Activated CD8-positive, alpha-beta memory T cell treated with anti-CD3 and anti-CD28 coated beads for 4 hours (primary cell): Measurements from ENCODE around the gene KCNIP1.

Experiments used
- DNase-seq, 2 donors: peaks; one replicate each; pipeline ENCODE4 v3.0.0-alpha.2; 2020; ENCODE audit warnings: low read depth in 2 of 2

Gene KCNIP1

GRCh38 chr5:170563824-170564567 is 60.2 kb downstream of the KCNIP1 start:
- no peak for DNase-seq

GRCh38 chr5:170565072-170565471 is 61.3 kb downstream of the KCNIP1 start:
- no peak for DNase-seq

- no peak for DNase-seq
These were observed 65.3 kb downstream of the KCNIP1 start for GRCh38 chr5:170569101-170569500.

GRCh38 chr5:170570476-170570875 is 66.7 kb downstream of the KCNIP1 start:
- no peak for DNase-seq

GRCh38 chr5:170571281-170571731 is 67.5 kb downstream of the KCNIP1 start:
- no peak for DNase-seq

GRCh38 chr5:170571875-170572852 is 68.3 kb downstream of the KCNIP1 start:
- DNase-seq, result no peak

- DNase-seq, result no peak
These were observed 69.3 kb downstream of the KCNIP1 start for GRCh38 chr5:170573114-170573513.

GRCh38 chr5:170573660-170574059 is 69.8 kb downstream of the KCNIP1 start:
- no peak for DNase-seq

- no peak for DNase-seq
These were observed 73.0 kb downstream of the KCNIP1 start for GRCh38 chr5:170576602-170577535.

GRCh38 chr5:170579601-170580000 is 75.8 kb downstream of the KCNIP1 start:
- DNase-seq, result no peak

GRCh38 chr5:170581211-170581610 is 77.4 kb downstream of the KCNIP1 start:
- no peak for DNase-seq

- DNase-seq, result no peak
These were observed 79.0 kb downstream of the KCNIP1 start for GRCh38 chr5:170582644-170583330.

- DNase-seq, result no peak
These were observed 80.2 kb downstream of the KCNIP1 start for GRCh38 chr5:170584003-170584402.

- DNase-seq, result no peak
These were observed 80.7 kb downstream of the KCNIP1 start for GRCh38 chr5:170584450-170585058.

- no peak for DNase-seq
These were observed 81.6 kb downstream of the KCNIP1 start for GRCh38 chr5:170585273-170585948.

GRCh38 chr5:170587808-170588207 is 84.0 kb downstream of the KCNIP1 start:
- no peak for DNase-seq

- DNase-seq, result no peak
These were observed 85.8 kb downstream of the KCNIP1 start for GRCh38 chr5:170589643-170590042.

- no peak for DNase-seq
These were observed 86.7 kb downstream of the KCNIP1 start for GRCh38 chr5:170590566-170590965.

- DNase-seq, result no peak
These were observed 87.2 kb downstream of the KCNIP1 start for GRCh38 chr5:170591054-170591453.

GRCh38 chr5:170596482-170597044 is 92.7 kb downstream of the KCNIP1 start:
- no peak for DNase-seq
